HG02970 (cell line): ENCODE data around the gene LOC101059915.

Experiments used
- ATAC-seq: cut with Tn5 transposase; IDR thresholded peaks from one replicate; pipeline ENCODE4 v1.9.1; 2021; ENCODE audit warnings: mild to moderate bottlenecking, moderate library complexity, moderate number of reproducible peaks; ENCODE audit not compliant: unreplicated experiment, low FRiP score

LOC101059915 gene

GRCh38 chrX:71667328-71668247 lies at the start of gene LOC101059915:
Gene LOC101059915, plus strand, starts transcription at chrX:71667546.
- ATAC-seq = no peak

- no peak for ATAC-seq
Observed at GRCh38 chrX:71617742-71618141, 49.6 kb upstream of the LOC101059915 start.

- no peak for ATAC-seq
Observed at GRCh38 chrX:71618303-71618721, 49.0 kb upstream of the LOC101059915 start, which contains the start of gene CXCR3. Gene CXCR3, minus strand, starts transcription at chrX:71618511. Its CDS starts 62 bp downstream, at chrX:71618449.

GRCh38 chrX:71618787-71619186 lies 48.6 kb upstream of the LOC101059915 start:
- ATAC-seq = no peak

- ATAC-seq = no peak
Observed at GRCh38 chrX:71619193-71619592, 48.2 kb upstream of the LOC101059915 start.

- no peak for ATAC-seq
Observed at GRCh38 chrX:71619986-71620385, 47.4 kb upstream of the LOC101059915 start.

- no peak for ATAC-seq
Observed at GRCh38 chrX:71621603-71622002, 45.7 kb upstream of the LOC101059915 start.

- no peak for ATAC-seq
Observed at GRCh38 chrX:71622032-71622575, 45.2 kb upstream of the LOC101059915 start.

- ATAC-seq = peak; percentile 37
Observed at GRCh38 chrX:71622576-71623450, 44.5 kb upstream of the LOC101059915 start.

GRCh38 chrX:71623714-71624113 lies 43.6 kb upstream of the LOC101059915 start:
- ATAC-seq = no peak

- no peak for ATAC-seq
Observed at GRCh38 chrX:71625471-71625870, 41.9 kb upstream of the LOC101059915 start.

- no peak for ATAC-seq
Observed at GRCh38 chrX:71626576-71626975, 40.8 kb upstream of the LOC101059915 start.

- ATAC-seq = no peak
Observed at GRCh38 chrX:71627588-71628404, 39.5 kb upstream of the LOC101059915 start.

- no peak for ATAC-seq
Observed at GRCh38 chrX:71629467-71629866, 37.9 kb upstream of the LOC101059915 start.

- no peak for ATAC-seq
Observed at GRCh38 chrX:71632923-71633657, 34.3 kb upstream of the LOC101059915 start.

- no peak for ATAC-seq
Observed at GRCh38 chrX:71634366-71634765, 33.0 kb upstream of the LOC101059915 start.

- no peak for ATAC-seq
Observed at GRCh38 chrX:71636438-71637252, 30.7 kb upstream of the LOC101059915 start.

GRCh38 chrX:71637253-71637618 lies 30.1 kb upstream of the LOC101059915 start:
- no peak for ATAC-seq
